ENCODE measurements around the gene UGP2.
"Not testable (repeated sequence)": the region's sequence is repeated elsewhere in the genome, so short reads cannot be mapped to it uniquely, and the experiment has no call there.

Gene UGP2

DNA sequence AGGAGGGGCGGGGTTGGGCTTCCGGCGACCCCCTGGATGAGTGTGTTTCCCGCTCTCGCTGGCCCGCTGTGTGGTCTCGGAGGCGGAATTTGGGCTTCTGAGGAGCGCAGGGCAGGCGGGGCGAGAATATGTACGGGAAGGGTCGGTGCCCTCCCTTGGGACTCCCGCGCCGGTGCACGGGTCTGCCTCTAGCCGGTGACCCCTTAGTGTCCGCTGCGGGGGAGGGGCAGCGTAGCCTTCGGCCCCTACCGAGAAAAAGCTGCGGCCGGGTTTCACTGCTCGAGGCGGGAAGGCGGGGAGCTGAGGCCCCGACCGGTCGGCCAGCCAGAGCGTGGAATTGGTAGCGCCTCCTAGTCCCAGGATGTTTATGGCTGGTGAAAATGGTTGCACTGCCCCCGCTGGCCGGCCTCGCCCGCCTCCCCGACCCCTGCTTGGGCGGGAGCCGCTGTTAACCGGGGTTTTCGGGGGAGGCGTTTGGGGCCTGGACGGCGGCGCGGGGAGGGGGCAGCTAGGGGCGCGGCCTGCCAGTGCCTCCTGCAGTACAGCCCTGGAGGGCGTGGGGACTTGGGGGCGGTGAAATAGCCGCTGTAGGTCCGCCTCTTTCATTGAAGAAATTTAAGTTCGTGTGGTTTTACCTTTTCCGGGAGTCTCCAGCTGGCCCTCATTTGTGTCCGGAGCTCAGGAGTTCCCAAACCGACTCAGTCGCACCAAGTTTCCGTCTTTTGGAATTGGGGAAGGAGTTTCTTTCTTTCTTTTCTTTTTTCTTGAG is at the start of gene UGP2:
UGP2 (plus strand) TSS at position 643 of the 769 bp plus-strand sequence. CDS start 290 bp downstream, outside the sequence.
- peak; percentile 64 for DNase-seq

- DNase-seq = no peak
Observed at GRCh38 chr2:63792530-63792929, 49.2 kb upstream of the UGP2 start.

- no peak for DNase-seq
Observed at GRCh38 chr2:63796366-63796765, 45.3 kb upstream of the UGP2 start.

- DNase-seq = no peak
Observed at GRCh38 chr2:63796796-63797195, 44.9 kb upstream of the UGP2 start.

DNA sequence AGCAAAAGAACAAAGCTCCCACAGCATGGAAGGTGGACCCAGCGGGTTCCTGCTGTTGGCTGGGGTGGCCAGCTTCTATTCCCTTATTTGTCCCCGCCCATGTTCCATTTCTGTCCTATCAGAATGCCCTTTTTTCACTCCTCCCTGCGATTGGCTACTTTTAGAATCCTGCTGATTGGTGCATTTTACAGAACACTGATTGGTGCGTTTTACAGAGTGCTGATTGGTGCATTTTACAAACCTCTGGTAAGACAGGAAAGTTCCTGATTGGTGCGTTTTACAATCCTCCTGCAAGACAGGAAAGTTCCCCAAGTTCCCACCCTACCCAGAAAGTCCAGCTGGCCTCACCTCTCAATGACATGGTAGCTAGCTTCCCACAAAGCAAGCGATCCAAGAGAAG is 40.2 kb upstream of the UGP2 start:
- DNase-seq = no peak

DNA sequence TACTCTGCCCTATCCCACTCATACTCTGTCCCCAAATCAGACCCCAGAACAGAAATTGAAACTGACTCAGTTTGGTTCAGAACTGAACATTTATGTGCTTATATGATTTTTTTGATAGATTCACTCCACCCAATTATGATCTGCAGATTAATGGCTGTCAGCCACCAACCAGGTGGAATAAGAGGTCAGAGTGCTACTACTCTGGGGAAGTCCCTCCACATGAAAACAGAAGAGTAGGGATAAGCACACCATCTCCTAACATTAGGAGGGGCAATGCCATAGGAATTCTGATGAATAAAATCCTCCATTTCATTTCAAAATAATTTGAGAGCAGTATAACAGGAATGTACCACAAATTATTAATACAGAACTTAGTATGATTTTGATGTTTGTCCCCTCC is 36.3 kb upstream of the UGP2 start:
- no peak for DNase-seq

- DNase-seq = not testable (repeated sequence)
Observed at GRCh38 chr2:63808036-63808435, 33.7 kb upstream of the UGP2 start.

DNA sequence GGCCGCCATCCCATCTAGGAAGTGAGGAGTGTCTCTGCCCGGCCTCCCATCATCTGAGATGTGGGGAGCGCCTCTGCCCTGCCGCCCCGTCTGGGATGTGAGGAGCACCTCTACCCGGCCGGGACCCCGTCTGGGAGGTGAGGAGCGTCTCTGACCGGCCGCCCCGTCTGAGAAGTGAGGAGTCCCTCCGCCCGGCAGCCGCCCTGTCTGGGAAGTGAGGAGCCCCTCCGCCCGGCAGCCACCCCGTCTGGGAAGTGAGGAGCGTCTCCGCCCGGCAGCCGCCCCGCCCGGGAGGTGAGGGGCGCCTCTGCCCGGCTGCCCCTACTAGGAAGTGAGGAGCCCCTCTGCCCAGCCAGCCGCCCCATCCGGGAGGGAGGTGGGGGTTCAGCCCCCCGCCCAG is 32.8 kb upstream of the UGP2 start:
- not testable (repeated sequence) for DNase-seq

- no peak for DNase-seq
Observed at GRCh38 chr2:63811063-63811462, 30.6 kb upstream of the UGP2 start.

GRCh38 chr2:63811870-63812269 is 29.8 kb upstream of the UGP2 start:
- not testable (repeated sequence) for DNase-seq

DNA sequence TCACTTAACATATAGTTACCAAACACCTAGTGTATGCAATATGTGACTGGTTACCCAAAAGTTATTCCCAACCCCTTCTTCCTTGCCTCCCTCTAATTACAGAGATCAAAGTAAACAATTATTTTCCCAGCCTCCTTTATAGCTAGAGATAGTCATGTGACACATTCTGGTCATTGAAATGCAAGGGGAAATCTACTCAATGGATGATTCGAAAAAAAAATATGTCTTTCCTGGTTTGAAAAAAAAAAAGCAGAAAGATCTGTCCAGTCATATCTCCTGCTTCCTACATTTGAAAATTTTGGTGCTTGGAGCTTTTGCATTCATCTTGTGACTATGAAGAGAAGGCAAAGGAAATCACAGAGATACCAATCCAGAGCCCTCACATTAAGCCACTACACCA is 27.6 kb upstream of the UGP2 start:
- DNase-seq = no peak

DNA sequence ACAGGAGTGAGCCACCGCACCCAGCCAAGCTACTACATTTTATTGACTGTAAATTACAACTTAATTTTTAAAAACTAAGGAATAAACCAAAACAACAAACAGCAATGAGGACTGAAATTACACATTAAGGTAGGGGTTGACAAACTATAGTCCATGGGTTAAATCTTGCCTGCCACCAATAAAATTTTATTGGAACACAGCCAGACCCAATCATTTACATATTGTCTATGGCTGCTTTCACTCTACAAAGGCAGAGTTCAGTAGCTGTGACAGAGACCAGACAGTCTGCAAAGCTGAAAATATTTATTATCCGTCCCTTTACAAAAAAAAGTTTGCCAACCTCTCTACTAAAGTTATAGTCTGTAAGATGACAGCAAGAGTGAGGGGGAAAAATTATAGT is 24.3 kb upstream of the UGP2 start:
- no peak for DNase-seq

DNA sequence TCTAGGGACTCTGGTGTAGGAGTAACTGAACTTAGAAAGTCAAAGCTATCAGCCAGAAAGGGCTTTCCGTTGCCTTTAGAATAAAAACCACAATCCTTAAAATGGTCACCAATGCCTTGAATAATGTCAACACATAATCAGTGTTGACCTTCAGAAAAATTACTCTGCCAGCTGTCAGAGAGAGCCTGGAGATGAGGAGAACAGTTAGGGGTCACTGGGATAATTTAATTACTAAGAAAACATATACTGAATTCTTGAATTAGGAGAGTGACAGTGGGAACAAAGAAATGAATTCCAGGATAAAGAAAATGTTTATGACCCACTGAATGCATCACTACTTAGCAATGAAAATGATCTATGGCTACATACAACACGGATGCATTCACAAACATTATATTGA is 23.4 kb upstream of the UGP2 start:
- no peak for DNase-seq

DNA sequence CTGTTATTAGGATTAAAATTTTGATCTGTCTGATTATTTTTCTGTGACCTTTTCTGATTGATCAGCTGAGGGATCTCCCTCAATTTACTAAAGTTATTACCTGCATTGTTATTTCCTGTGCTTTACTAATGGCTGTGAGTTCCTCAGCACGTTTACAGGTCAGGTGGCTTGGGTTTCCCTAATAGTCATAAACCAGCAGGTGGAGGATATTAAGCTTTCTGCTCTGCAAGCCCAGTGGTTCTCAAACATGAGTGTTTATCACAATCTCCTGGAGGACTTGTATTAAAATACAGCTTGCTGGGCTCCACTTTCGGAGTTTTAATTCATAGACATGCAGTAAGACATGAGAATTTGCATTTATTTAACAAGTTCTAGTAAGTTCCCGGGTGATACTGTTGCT is 22.4 kb upstream of the UGP2 start:
- no peak for DNase-seq

DNA sequence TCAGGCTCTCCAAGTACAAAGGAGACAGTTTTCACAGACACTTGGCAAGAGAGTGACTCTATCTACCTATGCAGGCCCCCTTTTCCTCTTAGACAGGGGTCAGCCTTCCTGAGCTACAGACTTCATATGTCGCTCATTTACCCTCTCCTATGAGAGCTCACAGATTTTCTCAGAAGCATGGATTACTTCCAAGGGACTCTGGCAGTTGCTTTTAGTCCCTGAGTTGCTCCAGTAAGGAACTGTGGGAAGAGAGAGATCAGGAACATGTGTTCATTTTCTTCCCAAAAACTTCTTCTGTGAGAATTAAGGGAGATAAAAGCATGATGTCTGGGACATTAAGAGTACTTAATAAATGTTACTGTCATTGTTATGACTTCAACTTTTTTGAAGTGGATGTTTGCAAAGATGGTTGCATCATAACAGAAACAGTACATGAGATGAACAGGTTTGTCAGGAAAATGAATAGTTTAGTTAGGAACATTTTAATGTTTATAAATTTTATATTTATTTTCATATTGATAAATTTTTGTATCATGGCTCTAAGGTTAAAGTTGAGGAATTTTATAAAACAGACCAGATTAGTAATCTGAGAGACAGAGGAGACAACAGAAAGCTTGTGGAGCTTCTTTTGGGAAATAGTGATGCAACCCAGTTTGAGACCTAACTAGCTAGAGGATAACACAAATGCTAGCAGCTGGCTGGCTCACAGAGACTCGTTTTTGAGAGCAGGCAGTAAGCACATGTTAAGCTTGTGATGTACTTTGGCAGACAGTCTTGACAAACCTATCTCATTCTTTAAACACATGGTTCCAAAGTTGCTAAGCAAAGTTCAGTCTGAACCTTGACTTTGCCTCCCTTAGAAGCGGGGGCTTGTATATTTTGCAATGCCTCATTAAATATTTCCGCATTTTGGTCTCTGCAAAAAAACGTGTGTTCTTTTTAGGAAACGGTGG is 21.7 kb upstream of the UGP2 start:
- DNase-seq = no peak

DNA sequence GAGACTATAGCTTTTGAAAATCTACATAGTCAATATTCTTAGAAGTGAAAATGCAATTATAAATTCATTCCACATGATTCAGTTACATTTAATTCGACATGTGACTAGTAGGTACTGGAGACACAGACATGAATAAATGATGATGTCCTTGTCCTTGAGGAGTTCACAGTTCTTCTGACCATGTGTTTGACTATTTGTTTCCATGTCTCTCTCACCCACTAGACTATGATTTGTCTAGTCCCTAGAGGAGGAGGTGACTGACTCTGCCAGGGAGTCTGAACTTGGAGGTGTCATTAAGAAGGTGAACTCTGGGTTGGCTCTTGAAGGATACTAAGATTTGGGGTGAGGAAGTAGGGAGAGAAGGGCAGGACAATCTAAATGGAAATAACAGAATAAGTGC is 20.7 kb upstream of the UGP2 start:
- DNase-seq = no peak

GRCh38 chr2:63821396-63821795 is 20.3 kb upstream of the UGP2 start:
- no peak for DNase-seq

- no peak for DNase-seq
Observed at GRCh38 chr2:63822478-63822877, 19.2 kb upstream of the UGP2 start.

DNA sequence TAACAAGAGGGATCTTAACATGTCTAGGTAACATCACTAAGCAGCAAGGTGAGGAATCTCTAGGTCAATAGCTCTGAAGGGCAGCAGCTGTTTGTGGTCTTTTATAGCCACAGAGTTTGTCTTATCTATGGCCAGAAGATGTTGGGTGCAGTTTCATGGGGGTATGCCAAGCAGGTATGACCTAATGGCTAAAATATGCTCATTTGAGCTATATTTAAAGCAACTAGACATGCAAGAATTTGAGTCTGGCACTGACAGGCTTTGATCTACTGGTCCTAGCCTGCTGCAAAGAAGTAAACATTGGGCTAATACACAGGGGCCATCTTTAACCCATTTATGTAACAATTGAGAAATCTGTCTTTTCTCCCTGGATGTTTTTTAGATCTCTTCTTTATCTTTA is 13.9 kb upstream of the UGP2 start:
- DNase-seq = no peak

- DNase-seq = no peak
Observed at GRCh38 chr2:63831176-63831575, 10.5 kb upstream of the UGP2 start.

DNA sequence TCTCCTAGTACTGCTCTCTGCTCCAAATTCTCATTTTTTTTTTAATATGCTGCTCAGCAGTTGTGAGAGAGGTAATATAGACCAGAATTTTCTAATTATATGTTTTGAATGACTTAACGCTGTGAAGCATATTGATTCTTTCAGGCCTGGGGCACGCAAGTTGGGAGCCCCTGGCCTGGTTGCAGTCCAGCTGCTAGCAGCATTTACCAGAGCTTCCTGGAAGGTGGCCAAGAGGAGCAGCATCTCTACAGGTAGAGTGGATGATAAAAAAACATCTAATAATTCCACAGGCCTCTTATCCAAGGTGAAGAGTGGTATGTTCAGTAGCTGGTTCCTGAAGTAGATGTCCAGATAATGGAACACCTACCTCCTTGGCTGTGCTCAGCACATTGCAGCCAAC is 7.3 kb upstream of the UGP2 start:
- no peak for DNase-seq

DNA sequence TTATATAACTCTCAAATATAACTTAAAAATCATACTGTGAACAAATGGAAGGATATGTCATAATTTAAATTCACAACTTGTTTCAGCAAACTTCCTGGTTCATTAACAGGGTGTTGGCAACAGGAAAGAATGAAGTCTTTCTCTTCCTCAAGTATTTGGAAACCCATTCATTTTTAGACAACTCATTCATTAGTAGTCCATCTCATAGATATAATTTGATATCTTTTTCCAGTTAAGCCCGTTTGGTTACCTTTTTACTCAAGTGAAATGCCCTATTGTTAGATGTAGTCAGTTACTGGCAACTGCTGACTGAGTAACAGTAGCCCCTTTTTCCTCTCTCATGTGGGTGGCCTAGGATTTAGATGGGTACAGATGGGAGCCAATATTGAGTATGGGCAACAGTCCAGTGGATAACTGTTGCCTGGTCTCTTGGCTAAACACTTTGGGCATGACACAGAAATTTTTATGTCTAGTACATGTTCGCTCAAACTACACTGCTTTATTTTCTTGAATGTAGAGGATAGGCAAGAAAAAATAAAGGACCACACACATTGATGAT is 4.6 kb upstream of the UGP2 start:
- DNase-seq = no peak

DNA sequence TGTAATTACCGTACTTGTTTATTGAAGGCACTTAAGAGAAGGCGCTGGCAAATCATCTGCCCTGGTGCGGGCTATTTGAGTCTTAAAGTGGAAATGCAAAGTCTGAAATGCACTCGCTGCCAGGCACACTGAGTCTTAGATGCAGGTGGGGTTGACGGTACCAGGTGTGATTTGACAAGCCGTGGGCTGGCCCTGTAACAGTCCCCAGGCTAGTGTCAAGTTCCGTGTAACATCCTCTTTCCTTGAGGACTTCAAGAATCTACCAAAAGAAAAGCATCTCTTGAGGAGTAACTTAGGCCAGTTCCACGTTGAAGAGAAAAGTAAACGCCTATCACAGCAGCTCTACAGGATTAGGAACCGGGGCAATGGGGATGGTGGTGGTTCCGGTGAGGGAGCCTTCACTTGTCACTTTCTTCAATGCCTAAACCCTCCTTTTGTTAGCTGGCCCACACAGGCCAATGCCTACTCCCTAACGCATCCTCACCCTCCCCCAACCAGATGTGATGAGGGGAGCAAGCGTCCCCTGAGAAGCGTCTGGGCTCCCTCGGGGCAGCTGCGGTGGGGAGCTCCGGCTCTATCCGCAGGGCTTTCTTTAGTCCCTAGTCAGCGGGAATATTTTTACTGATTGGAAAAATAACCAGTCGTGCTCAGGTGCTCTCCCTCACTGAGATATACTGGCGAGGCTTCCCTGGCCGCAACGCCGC is 1.5 kb upstream of the UGP2 start:
- DNase-seq = peak; percentile 60
